ENCODE results near the gene CXCR6.
"Not testable (repeated sequence)": the region's sequence is repeated elsewhere in the genome, so short reads cannot be mapped to it uniquely, and the experiment has no call there.

The CXCR6 gene

DNA sequence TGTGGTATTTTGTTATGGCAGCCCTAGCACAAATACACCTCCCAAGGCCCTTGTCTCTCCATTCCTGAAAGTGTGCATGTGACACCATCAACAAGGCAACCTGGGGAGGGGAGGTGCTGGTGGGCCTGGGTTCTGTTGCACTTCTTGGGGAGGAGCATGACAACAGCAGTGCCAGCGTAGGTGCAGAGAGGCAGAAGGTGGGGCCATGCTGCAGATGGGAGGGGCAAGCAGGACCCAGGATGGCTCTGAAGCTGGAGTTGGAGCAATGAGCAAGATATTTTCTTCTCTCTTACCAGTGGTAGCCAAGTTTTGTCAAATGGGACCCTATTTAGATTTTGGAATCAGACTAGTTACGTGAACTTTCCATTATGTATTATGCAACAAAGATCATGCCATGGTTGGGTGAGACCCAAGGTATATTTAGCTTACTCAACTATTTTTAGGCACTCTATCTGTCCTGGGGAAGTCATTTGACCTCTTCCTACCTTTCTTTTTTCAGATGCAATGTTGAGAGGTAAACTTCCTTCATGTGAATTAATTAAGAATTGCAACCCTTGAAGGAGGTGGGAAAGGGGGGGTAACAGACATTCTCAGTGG lies 49.0 kb downstream of the CXCR6 start:
- DNase-seq = no peak

- no peak for DNase-seq
Observed at GRCh38 chr3:45992821-45993221, 49.6 kb downstream of the CXCR6 start.

- DNase-seq = no peak
Observed at GRCh38 chr3:45993421-45994027, 50.3 kb downstream of the CXCR6 start.

DNA sequence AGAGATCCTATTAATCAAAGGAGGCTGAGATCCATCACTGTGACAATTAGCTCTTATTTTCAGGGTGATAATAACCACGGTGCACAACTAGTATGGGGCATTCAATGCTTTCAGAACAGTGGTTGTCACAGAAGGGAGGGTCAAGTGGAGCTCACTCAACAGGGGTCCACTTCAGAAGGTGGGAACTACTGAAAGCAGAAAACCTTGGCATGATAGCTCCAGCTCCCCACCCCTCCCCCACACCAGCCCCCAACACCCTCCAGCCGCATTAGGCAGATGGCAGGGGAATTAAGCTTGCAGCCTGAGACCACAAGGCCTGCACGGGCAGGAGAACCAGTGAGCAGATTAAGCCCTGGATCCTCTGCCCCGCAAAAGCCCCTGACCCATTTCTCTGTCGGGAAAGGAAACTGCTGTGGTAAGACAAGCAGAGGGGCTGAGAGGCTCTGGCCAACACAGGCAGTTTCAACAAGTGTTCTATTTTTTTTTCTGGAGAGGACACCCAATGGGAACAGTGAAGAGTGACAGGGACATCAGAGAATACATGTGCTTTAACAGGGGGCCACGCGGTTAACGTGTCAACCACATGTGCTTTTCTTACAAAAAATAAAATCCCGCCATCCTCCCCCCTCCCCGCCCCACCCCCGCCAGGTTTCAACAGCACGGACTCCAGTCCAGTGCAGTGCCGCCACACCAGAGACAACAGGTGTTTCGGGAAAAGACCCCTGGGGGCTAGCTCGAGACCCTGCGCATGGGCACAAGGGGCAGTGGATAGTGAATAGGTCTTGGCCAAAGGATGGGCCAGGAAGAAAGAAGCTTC lies 51.4 kb downstream of the CXCR6 start:
- DNase-seq = peak; percentile 65

DNA sequence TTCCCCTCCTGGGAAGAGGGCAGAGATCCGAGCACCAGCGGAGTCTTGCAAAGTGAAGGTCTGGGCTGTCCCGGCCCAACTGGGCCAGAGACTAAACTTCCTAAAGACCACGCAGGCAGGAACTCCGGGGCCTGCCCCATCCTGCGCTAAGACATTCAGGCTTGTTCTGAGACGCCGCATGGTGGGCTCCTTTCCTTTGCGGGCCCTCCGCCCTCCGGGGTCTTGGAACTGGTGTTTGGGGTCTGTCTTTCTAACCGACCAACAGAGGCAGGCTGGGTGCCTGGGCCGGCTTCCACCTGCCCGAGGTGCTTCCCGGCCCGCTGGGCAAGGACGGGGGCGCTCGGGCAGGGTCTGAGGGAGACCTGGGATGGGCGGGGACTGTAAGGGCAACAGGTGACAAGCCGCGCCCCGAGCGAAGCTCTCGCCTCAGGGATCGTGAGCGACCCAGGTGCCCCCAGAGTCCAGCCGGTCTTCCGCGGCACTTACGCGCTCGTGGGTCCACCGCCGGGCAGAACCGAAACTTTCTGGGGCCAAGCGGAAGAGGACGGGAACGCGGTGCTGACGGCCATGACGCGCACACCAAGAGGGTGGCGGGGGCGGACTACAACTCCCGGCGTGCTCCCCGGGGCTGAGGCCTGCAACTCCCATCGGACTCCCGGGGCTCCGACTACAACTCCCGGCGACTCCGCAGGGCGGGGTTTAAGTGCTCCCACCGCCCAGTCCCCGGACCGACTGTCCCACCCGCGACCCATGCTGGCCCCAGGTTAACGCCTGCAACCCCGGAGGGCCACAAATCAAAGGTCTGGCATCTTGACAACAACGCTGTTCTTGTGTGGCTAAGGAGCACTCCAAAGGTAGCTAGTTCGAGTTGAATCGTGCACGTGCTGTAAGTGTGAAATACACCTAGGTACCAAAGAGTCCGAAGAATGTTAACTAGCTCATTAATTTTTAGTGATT lies 52.2 kb downstream of the CXCR6 start, which contains the start of gene FYCO1:
TSS of gene FYCO1 (minus strand) at position 589 of the 957 bp plus-strand sequence. CDS start 10,914 bp downstream, outside the sequence.
- peak; percentile 93 for DNase-seq

DNA sequence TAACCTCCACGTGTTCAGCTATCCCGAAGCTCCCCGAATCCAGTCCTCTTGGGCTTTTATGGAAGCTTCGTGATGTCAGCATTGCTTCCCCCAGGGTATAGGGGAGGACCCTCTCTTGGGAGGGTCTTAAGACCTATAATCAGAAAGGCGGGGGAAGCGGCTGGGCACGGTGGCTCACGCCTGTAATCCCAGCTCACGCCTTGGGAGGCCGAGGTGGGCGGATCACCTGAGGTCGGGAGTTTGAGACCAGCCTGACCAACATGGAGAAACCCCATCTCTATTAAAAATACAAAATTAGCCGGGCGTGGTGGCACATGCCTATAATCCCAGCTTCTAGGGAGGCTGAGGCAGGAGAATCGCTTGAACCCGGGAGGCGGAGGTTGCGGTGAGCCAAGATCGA lies 54.2 kb downstream of the CXCR6 start:
- not testable (repeated sequence) for DNase-seq

DNA sequence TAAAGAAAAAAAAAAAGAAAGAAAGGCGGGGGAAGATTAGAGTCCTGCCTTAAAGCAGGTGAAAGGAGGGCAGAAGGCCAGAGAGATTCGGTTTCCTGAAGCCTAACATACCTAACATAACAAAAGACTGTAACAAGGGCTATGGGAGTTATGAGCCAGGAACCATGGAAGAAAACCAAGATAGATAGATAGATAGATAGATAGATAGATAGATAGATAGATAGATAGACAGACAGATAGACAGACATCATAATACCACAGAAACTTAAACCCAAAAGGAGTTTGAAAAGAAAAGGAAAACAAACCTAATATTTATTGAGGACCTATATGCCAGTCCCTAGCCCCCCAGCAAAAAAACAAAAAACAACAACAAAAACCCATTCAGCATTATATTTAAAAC lies 54.7 kb downstream of the CXCR6 start:
- DNase-seq = no peak

Data from stimulated activated CD8-positive, alpha-beta memory T cell treated with anti-CD3 and anti-CD28 coated beads, Interleukin-4, amount 100 ng/mL, for 48 hours (primary cell).